Limb (tissue), 2 donors: ENCODE data around the gene HTT-AS.

Experiments used
- DNase-seq, 2 donors: peaks; one replicate each; pipeline ENCODE4 v3.0.0-alpha.2; 2016; ENCODE audit errors: extremely low spot score in 2 of 2

HTT-AS gene

DNA sequence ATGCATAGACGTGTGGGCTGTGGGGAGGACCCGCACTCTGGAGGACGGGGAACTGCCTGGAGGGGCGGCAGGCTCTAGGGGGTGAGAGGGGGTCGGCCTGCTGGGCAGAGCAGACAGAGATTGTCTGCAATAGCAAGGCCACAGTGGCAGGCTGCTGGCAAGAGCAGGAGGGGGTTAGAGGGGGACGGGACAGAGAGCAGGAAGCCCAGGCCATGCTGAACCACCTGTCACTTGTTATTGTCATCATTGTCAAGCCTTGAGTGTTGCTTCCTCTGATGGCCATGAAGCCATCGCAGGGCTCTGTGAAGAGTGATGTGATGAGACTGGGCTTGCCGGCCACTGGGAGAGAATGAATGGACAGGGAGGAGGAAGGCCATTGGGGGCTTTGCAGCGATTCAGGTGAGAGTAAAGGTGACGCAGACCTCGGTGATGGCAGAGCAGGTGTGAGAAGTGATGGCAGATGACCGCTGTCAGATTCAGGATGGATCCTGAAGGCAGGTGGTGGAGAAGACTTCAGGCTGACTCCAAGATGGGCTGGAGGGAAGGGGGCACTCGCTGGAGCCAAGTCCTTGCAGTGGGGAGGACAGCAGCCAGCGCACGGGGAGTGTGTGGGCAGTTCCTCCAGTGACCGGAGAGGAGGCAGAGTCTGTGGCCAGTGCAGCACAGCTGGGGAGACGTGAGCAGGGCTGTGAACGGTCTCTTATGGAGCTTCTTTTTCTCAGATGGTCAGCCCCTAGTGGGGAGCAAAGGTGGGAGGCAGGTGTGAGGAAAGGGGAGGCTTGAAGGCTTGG lies 43.6 kb downstream of the HTT-AS start:
- no peak for DNase-seq

DNA sequence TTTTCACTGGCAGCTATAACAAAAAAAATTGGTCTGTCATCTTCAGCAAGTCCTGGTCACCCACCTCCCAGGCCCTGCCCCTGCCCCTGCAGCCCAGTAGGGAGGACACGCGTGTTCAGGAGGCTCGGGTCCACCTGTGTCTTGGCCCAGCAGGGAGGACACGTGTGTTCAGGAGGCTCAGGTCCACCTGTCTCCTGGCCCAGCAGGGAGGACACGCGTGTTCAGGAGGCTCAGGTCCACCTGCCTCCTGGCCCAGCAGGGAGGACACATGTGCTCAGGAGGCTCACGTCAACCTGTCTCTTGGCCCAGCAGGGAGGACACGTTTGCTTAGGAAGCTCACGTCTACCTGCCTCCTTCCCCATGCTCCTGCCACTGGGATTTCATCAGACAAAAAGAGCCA lies 44.9 kb downstream of the HTT-AS start:
- DNase-seq: no peak

DNA sequence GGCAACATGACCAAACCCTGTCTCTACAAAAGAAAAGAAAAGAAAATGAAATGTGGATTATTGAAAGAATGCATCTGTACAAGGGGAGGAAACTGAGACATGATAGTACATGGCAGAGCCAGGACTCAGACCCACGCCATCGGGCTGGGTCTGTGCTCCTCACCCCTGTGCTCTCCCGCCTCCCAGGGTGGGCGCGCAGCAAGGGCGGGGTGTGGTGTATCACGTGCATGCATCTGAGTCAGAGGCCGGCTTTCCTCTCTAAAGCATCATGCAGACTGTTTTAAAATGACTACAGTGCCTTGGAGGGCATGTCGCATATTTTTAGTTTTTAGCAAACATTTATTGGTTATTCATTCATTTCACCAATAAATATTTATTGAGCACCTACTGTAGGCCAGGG lies 47.8 kb downstream of the HTT-AS start:
- no peak for DNase-seq

DNA sequence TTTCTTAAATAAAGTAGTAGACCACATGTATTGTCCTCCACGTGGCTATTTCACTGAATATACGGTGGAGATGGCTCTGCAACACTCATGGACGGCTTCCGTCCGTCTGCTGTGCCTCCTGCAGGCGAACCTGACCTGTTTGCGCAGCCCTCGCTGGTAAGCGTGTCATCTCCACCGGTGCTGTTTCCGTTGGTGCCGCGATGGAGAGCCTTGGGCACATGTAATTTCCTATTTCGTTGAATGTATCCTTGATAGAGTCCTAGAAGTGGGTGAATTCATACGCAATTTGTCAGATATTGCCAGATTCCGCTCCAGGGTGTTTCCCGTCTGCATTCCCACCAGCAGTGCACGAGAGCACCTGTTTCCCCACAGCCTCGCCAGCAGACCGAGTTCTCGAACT lies 48.5 kb downstream of the HTT-AS start:
- DNase-seq: no peak

DNA sequence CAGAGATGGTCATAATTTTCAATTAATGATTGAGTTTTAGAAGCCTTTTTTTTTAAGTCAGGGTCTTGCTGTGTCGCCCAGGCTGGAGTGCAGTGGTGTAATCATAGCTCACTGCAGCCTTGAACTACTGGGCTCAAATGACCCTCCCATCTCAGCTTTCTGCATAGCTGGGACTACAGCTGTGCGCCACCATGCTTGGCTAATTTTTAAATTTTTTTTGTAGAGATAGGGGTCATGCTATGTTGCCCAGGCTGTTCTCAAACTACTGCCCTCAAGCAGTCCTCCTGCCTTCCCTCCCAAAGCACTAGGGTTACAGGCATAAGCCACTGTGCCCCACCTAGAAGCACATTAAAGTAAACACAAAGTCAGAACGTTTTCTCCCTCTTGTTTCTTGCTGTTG lies 51.7 kb downstream of the HTT-AS start:
- no peak for DNase-seq

DNA sequence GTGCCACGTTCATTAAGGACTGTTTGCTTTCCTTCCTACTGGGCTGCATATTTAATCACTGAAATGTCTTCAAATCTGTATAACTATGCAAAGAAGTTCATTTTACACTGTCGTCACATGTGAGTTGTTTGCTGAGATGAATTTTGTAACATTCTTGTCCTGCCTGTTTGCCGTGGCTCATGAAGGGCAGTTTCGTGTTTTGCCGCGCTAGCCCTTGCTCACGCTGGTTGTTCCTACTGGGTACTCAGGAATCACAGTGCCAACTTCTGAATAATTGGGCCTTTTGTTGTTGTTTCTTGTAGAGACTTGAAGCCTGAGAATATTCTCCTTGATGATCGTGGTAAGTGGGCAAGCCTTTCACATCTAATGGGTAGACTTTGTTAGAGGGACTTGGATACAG lies 52.2 kb downstream of the HTT-AS start:
- no peak for DNase-seq

DNA sequence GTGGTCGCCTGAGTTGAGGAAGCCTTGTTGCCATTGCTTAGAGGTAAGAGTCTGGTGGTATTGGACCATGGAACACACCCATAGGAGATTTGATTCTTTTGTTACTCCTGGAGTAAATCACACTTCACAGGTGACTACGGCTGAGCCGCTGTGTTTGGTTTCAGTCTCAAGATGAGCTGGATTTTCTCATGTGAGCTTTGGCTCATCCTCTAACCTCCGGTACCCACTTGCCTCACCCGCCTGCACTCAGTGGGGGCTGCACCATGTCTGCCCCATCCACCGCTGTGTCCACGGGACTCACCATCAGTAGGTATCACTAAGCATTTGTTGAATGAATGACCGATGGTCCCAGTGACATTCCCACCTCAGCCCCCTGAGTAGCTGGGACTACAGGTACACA lies 52.7 kb downstream of the HTT-AS start:
- DNase-seq: no peak

DNA sequence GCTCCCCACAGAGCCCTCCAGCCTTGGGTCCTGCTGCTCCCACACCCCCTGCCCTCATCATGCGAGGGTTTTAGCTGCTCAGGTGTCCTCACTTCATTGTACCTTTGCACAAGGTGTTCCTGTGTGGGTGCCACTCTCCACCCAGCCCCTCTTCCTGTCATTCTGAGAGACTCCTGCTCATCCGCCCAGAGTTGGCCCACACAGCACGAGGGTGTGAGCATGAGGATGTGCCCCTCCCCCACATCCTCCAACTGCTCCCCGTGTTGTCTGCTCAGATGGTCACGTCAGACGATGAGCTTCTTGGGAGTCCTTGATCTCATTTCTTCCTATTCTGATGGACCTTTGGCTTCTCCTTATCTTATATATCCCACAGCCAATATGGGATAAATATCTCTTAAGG lies 53.2 kb downstream of the HTT-AS start:
- no peak for DNase-seq

DNA sequence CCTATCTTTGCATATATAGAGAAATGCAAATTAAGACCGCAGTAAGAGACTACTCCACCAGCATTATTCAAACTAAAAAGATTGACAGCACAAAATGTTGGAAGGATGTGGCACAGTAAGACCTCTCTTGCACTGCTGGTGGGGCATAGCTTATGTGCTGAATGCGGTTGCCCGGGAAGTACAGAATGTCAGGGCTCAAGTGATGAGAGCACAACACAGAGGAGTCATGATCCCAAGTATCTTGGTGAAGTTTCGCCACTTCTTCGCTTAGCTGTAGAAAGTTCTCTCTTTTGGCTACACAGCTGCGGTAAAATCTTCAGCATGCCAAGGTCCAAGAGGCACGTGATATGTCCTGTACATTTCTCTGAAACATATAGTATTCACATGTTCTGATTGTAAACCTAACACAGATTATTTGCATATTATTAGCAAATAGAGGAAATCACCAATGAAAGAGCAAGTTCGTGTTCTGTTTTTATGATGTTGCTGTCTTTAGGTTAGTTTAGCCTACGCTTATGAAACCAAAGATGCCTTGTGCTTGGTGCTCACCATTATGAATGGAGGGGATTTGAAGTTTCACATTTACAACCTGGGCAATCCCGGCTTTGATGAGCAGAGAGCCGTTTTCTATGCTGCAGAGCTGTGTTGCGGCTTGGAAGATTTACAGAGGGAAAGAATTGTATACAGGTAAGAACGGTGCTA lies 55.0 kb downstream of the HTT-AS start:
- DNase-seq: no peak

DNA sequence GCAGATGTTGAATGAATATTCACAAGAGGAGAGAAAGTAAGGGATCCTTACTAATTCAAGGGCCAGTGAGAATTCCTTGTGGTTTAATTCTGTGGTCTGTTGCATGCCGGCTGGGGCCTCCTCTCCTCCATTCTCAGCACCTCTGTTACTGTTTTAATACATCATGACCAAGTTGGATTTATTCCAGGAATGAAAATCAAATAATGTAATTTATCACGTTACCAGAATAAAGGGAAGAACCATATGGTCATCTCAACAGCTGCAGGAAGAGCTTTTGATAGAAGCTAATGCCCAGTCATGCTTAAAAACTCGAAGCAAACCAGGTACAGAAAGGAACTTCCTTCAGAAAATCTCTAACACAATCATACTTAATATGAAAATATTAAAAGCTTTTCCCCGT lies 56.8 kb downstream of the HTT-AS start:
- no peak for DNase-seq

DNA sequence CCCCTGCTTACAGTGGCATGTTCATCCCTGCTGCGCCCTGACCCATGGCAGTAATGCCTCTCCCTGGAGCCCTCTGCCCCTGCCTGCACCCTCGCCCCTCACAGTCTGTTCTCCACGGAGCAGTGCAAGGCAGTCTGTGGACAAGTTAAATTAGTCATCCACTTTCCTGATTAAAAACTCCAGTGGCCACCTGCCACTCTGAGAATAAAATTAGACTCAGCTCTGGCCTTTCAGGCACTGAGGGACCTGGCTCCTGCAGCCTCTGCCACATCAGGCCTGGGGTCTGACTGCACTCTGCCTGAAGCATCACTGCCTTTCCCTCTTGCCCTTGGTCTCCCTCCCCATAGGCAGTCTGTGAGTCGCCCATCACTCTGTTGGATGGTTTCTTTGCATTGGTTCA lies 57.4 kb downstream of the HTT-AS start:
- DNase-seq: no peak

DNA sequence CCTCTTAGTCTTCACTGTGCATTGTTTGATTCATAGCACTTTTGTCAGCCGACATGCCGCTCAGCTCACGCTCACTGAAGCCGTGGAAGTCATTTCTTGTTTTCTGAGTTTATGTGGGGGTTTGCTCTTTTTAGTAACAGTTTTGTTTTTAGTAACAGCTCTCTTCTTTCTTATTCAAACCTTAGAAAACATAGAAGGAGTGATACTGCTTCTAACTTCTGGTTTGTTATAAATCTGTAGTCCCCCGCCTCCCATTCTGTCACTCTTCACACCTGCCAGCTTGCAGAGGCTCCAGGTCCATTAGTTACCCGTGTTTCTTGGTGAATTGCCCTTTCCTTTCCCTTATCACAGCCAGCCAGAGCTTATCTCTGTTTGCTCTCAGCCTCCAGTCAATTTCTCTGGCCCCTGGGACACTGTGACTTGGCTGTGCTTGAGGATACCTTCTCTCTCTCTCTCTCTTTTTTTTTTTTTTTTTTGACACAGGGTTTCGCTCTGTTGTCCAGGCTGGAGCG lies 60.4 kb downstream of the HTT-AS start:
- DNase-seq: no peak
